Measurements from ENCODE around the gene RAB8A. TPM values are rescaled to one million over a fixed set of nuclear protein-coding genes. Genes with fewer than 3 reads are reported as not detected.

RAB8A gene
- total RNA-seq, 1 donor from 2014 or later: 175 TPM

- intact Hi-C loops (cut with micrococcal nuclease): no loop called here
These were observed 24.7 kb downstream of the RAB8A start for GRCh38 chr19:16136185-16136999.

- intact Hi-C loops (cut with micrococcal nuclease): no loop called here
These were observed 28.1 kb downstream of the RAB8A start for GRCh38 chr19:16139752-16140151.

DNA sequence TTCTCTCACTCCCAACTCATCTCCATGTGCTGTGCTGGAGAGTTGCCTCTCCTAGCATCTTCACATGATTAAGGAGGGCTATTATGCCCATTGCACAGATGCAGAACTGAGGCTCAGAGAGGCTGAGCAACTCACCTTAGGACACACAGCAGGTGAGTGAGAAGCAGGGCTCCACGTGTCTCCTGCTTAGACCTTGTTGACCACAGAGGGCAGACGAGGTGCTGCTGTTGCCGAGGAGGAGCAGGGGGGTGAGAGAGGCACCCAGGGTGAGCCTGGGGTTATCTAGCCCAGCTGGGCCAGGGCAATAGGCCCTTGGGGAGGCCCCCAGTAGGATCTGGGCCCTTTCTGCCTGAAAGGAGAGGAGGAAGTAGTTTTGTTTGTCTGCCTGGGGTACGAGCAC, 29.4 kb downstream of the RAB8A start:
- intact Hi-C loops (cut with micrococcal nuclease): no loop called here

DNA sequence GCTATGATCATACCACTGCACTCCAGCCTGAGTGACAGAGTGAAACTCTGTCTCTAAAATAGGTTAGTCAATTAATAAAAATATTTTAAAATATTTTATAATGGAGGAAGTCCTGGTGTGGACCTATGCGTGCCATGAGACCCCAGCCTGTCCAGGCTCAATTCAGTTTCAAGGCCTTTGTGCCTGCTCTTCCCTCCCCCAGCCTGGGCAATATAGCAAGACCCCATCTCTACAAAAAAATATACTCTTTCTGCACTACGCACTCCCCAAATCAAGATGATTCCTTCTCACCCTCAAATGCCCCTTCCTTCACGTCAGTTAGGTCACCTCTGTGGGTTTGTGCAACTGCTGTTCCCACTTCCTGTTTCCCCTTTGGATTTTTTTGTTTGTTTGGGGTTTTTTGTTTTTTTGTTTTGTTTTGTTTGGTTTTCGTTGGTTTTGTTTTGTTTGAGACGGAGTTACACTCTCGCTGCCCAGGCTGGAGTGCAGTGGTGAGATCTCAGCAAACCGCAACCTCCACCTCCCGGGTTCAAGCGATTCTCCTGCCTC, 30.4 kb downstream of the RAB8A start:
- intact Hi-C loops (cut with micrococcal nuclease): loop anchor here (2.0 kb wide), 1 partner anchor 63 kb away; no protein-coding TSS in a partner anchor

DNA sequence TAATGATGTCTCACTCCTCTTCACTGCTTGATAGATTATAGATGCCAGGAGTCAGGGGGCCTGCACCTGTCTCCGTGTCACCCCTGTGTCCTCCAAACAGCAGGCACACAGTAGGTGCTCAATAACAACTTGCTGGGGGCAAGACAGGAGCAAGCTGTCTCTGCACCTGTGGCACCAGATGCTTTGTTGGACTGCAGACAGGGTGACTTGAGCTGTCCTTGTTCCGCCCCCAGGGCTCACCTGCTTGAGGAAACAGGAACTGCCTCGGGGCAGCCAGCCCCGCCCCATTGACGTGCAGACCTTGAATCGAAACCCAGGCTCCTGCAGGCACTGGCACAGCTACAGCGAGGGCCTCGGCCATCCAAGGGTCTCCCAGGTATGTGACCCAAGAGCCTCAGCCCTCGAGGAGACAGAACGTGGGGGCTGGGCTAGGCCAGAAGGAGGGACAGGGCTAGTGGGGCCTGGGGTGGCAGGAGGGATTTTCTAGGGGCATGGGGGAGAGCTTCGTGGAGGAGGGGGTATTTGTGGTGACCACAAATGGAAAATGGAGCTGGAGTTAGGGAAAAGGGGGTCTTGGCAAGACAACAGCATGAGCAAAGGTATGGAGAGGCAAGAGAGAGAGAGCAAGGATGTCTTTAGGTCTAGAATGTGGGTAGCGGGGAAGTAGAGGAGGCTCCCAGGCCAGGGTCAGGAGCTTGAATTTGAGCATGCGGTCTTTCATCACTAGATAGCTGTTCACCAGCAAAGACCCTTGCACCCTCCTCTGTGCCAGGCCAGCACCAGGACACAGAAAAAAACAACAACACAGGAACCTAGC, 31.9 kb downstream of the RAB8A start, which contains the start of gene HSH2D:
TSS of gene HSH2D (plus strand) at position 287 of the 817 bp plus-strand sequence. CDS start 5,066 bp downstream, outside the sequence.
- intact Hi-C loops (cut with micrococcal nuclease): loop anchor here (1.0 to 2.0 kb wide), 4 partner anchors 24 to 65 kb away; partner anchors contain the start of genes FAM32A and RAB8A

DNA sequence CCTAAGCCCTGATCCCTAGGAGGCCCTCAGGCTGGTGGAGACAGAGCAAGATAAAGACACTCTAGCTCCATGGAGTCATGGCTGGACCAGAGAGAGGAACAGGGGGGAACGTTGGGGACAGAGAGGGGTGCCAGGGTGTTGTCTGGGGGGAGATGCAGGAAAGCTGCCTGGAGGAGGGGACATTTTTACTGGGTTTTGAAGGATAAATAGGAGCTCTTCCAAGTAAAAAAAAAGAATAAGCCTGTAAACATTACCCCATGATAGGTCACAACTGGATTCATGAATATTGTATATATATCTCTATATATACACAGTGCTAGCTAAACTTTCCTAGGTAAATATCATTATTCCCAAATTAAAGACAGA, 32.5 kb downstream of the RAB8A start:
- intact Hi-C loops (cut with micrococcal nuclease): no loop called here

DNA sequence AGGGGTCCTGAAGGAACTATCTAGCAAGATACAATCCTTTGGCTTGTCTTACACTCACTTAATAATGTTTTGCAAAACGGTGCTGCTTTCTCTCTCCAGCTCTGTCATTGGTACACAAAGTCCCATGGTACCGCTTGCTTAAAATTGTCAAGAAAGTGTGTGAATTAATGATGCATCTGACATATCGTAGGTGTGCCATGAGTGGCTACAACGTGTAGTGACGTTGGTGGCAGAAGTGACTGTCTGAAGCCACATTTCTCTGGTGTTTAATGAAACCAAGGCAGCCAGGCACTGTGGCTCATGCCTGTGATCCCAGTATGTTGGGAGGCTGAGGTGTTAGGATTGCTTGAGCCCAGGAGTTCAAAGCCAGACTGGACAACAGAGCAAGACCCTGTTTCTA, 34.4 kb downstream of the RAB8A start:
- intact Hi-C loops (cut with micrococcal nuclease): no loop called here

GRCh38 chr19:16148443-16149229, 36.9 kb downstream of the RAB8A start:
- intact Hi-C loops (cut with micrococcal nuclease): no loop called here

GRCh38 chr19:16153582-16154336, 42.1 kb downstream of the RAB8A start:
- intact Hi-C loops (cut with micrococcal nuclease): no loop called here

DNA sequence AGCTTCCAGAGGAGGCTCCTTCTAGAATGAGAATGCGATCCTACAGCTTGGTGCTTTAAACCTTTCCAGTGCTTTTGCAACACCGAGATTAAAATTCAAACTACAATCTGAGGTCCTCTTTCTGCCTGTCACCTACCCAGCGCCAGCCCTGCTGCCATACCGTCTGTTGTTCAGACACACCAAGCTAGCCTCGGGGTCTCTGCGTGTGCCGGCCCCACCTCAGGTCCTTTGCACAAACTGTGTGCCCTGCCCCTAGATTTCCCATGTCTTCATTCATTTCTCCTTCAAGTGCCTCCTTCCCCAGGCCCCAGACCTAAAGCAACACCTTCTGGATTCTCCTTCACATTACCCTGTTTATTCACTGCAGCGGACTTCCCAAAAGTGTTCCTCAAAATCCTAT, 42.9 kb downstream of the RAB8A start:
- intact Hi-C loops (cut with micrococcal nuclease): no loop called here

DNA sequence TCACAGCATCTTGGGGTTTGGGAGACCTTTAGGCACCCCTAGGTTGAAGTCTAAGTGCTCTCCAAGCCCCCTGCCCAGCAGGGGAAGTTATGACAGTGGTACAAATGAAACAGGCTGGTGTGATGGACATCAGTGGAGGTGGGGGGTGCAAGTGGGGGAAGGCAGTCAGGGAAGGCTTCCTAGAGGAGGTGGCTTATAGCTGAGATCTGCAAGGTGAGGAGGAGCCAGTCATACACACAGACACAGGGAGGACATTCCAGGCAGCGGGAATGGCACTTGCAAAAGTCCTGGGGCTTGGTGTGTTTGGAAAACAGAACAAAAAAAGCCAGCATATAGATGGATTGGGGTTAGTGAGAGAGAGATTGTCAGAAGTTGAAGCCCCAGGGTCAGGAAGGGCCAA, 43.4 kb downstream of the RAB8A start:
- intact Hi-C loops (cut with micrococcal nuclease): no loop called here

- intact Hi-C loops (cut with micrococcal nuclease): no loop called here
These were observed 45.2 kb downstream of the RAB8A start for GRCh38 chr19:16156904-16157303.

GRCh38 chr19:16157601-16158000, 45.9 kb downstream of the RAB8A start:
- intact Hi-C loops (cut with micrococcal nuclease): no loop called here

- intact Hi-C loops (cut with micrococcal nuclease): no loop called here
These were observed 48.0 kb downstream of the RAB8A start for GRCh38 chr19:16159655-16160054.

DNA sequence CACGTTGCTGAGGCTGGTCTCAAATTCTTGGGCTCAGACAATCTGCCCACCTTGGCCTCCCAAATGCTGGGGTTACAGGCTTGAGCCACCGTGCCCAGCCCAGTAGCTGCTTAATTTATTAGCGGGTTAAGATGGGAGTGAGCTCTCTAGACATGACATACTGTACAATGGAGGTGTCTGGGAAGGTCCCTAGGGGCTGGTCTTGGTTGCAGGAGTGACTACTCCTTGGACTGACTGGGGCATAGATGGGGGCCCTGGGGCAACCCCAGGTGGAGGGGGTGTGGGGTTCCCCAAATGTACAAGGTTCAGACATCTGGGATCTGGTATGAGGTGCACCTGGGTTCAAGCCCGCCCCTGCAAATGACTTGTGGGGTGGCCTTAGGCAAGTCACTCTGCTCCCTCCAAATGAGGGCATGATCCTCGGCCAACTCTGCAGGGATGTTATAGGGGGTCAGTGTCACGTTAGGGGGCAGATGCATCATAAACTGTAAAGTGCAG, 48.8 kb downstream of the RAB8A start:
- intact Hi-C loops (cut with micrococcal nuclease): no loop called here

DNA sequence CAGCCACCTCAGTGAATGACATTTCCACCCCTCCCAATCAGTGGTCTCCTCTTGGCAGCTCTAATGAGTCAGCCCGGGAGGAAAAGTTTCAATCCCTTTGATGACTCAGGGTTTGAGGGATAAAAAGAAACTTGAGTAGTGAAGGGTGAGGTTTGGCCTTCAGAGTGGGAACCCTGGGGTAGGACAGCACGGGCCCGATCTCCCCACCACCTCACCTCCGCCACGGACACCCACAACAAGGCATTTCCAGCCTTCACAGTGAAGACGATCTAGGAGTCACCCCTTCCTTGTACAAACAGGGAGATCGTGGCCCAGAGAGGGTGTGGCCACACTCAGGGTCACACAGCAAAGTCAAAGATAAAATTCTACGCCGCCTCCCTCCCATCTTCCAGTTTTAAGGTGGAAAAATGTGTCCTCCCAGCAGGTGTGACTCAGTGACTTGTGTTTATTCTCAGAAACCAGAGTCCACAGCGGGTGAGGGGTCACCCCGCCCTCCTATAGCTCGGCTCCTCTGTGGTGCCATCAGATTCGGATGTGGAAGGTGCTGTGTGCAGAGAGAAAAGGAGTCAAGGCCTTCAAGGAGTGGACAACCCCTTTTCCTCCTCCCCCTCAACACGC, 49.4 kb downstream of the RAB8A start:
- intact Hi-C loops (cut with micrococcal nuclease): no loop called here

- intact Hi-C loops (cut with micrococcal nuclease): no loop called here
These were observed 50.2 kb downstream of the RAB8A start for GRCh38 chr19:16161840-16162239.

GRCh38 chr19:16164222-16164890, 52.7 kb downstream of the RAB8A start:
- intact Hi-C loops (cut with micrococcal nuclease): no loop called here

DNA sequence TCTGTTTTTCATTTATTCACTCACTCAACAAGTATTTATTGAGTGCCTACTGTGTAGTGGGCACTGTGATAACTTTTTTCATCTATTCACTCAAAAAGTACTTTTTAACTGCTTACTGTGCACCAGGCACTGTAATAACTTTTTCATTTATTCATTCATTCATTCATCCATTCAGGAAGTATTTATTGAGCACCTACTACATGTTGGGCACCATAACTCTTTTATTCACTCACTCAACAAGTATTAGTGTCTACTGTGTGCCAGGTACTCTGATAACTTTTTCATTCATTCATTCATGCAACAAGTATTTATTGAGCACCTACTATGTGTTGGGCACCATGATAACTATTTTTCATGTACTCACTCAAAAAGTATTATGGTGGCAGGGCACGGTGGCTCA, 54.7 kb downstream of the RAB8A start:
- intact Hi-C loops (cut with micrococcal nuclease): no loop called here

All from T-helper 1 cell treated with Interleukin-12 subunit alpha and Interleukin-12 subunit beta and Interleukin-4 antibody, amounts not matched to agents 30 ng/mL and 1 ng/mL, for 36 hours (primary cell).